ENCODE data around the gene AMD1.

GRCh38 chr6:110873981-110874879 is at the start of gene AMD1:
- TF ChIP-seq CTCF (IDR thresholded peaks at IDR 0.05; ENCODE audit: insufficient read depth, low read length) (no peak), SPI1 (IDR thresholded peaks at IDR 0.05; ENCODE audit: borderline replicate concordance, low read depth) (no peak), POLR2AphosphoS5 (IDR thresholded peaks at IDR 0.05; ENCODE audit: low read depth) (peak; percentile 98)
- TF ChIP-seq, protein P1, sequence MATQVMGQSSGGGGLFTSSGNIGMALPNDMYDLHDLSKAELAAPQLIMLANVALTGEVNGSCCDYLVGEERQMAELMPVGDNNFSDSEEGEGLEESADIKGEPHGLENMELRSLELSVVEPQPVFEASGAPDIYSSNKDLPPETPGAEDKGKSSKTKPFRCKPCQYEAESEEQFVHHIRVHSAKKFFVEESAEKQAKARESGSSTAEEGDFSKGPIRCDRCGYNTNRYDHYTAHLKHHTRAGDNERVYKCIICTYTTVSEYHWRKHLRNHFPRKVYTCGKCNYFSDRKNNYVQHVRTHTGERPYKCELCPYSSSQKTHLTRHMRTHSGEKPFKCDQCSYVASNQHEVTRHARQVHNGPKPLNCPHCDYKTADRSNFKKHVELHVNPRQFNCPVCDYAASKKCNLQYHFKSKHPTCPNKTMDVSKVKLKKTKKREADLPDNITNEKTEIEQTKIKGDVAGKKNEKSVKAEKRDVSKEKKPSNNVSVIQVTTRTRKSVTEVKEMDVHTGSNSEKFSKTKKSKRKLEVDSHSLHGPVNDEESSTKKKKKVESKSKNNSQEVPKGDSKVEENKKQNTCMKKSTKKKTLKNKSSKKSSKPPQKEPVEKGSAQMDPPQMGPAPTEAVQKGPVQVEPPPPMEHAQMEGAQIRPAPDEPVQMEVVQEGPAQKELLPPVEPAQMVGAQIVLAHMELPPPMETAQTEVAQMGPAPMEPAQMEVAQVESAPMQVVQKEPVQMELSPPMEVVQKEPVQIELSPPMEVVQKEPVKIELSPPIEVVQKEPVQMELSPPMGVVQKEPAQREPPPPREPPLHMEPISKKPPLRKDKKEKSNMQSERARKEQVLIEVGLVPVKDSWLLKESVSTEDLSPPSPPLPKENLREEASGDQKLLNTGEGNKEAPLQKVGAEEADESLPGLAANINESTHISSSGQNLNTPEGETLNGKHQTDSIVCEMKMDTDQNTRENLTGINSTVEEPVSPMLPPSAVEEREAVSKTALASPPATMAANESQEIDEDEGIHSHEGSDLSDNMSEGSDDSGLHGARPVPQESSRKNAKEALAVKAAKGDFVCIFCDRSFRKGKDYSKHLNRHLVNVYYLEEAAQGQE (IDR thresholded peaks at IDR 0.05; ENCODE audit: insufficient replicate concordance, low read depth): peak; percentile 78
